Osteocyte (in vitro differentiated cells): ENCODE results near the gene STMND1. TPM values are rescaled to one million over a fixed set of nuclear protein-coding genes. Genes with fewer than 3 reads are reported as not detected.
"Not testable (repeated sequence)": the region's sequence is repeated elsewhere in the genome, so short reads cannot be mapped to it uniquely, and the experiment has no call there.

Experiments used
- DNase-seq: peaks from one replicate; pipeline ENCODE4 v3.0.0; 2021; ENCODE audit warnings: mixed read lengths; ENCODE audit not compliant: unreplicated experiment; ENCODE audit errors: extremely low spot score
- H3K27ac Mint-ChIP-seq: one replicate; pipeline ENCODE4 v1.8.0; 2021; ENCODE audit warnings: mild to moderate bottlenecking, mixed read lengths; ENCODE audit not compliant: unreplicated experiment
- H3K27me3 Mint-ChIP-seq: one replicate; pipeline ENCODE4 v1.8.0; 2021; ENCODE audit warnings: mixed read lengths; ENCODE audit not compliant: unreplicated experiment
- H3K36me3 Mint-ChIP-seq: one replicate; pipeline ENCODE4 v1.8.0; 2021; ENCODE audit warnings: mixed read lengths; ENCODE audit not compliant: unreplicated experiment
- H3K4me1 Mint-ChIP-seq: one replicate; pipeline ENCODE4 v1.8.0; 2021; ENCODE audit warnings: mixed read lengths; ENCODE audit not compliant: unreplicated experiment
- H3K4me3 Mint-ChIP-seq: one replicate; pipeline ENCODE4 v1.8.0; 2021; ENCODE audit warnings: mild to moderate bottlenecking, moderate library complexity, mixed read lengths; ENCODE audit not compliant: unreplicated experiment
- H3K9me3 Mint-ChIP-seq: one replicate; pipeline ENCODE4 v1.8.0; 2021; ENCODE audit warnings: mixed read lengths; ENCODE audit not compliant: unreplicated experiment
- CTCF ChIP-seq: fragments of 200-600 bp; sonication (generic); IDR thresholded peaks from 2 replicates; pipeline ENCODE4 v1.5.0; 2021; ENCODE audit warnings: antibody characterized with exemption, mild to moderate bottlenecking, moderate library complexity
- total RNA-seq: library from RNA; stranded (reverse); gene quantifications from 2 replicates; pipeline ENCODE4 v1.2.1, GENCODE V29; 2021

STMND1 gene
- total RNA-seq, 1 donor from 2014 or later = not detected

GRCh38 chr6:17059850-17060249, 42.0 kb upstream of the STMND1 start:
- Mint-ChIP-seq H3K27me3 (no peaks in the 10 kb centered on the region), H3K4me1 (peaks cover 4% of the 10 kb centered on the region), H3K9me3 (no peaks in the 10 kb centered on the region), H3K27ac (no peak overlapping the region), H3K36me3 (no peaks in the 10 kb centered on the region), H3K4me3 (no peak overlapping the region)
- no peak for DNase-seq
- no peak for TF ChIP-seq CTCF

- H3K36me3 Mint-ChIP-seq = no peaks in the 10 kb centered on the region
- no peak overlapping the region for H3K27ac Mint-ChIP-seq
- no peaks in the 10 kb centered on the region for H3K27me3 Mint-ChIP-seq
- no peak for TF ChIP-seq CTCF
- no peak overlapping the region for H3K4me3 Mint-ChIP-seq
- H3K9me3 Mint-ChIP-seq = no peaks in the 10 kb centered on the region
- no peak for DNase-seq
- peaks cover 6% of the 10 kb centered on the region for H3K4me1 Mint-ChIP-seq
These were observed 40.8 kb upstream of the STMND1 start for GRCh38 chr6:17061097-17061496.

DNA sequence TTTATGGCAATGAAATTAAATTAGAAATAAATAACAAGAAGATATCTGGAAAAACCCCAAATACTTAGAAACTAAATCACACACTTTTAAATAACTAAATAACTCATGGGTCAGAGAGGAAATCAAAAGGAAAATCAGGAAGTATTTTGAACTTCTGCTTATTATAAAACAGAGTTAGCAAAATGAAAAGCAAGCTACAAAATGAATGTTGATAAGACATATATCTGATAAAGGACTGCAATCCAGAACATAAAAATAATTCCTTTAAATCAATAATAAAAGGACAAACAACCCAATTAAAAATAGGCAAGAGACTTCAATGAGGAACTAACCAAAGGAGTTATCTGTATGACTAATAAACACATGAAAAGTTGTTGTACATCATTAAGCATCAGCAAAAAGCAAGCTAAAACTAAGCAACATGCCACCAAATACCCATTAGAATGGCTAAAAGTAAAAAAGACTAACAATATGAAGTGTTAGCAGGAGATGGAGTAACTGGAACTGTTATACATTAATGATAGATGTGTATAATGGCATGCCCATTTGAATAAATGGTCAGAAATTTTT, 38.9 kb upstream of the STMND1 start:
- no peak for TF ChIP-seq CTCF
- Mint-ChIP-seq H3K36me3 (no peaks in the 10 kb centered on the region), H3K4me1 (peaks cover 6% of the 10 kb centered on the region), H3K27me3 (no peaks in the 10 kb centered on the region), H3K27ac (no peak overlapping the region), H3K9me3 (no peaks in the 10 kb centered on the region), H3K4me3 (no peak overlapping the region)
- no peak for DNase-seq

- Mint-ChIP-seq H3K27me3 (no peaks in the 10 kb centered on the region), H3K4me3 (no peak overlapping the region), H3K36me3 (no peaks in the 10 kb centered on the region), H3K9me3 (peaks cover 6% of the 10 kb centered on the region), H3K27ac (peak overlapping the region; percentile 20), H3K4me1 (peaks cover 6% of the 10 kb centered on the region)
- no peak for DNase-seq
- no peak for TF ChIP-seq CTCF
These were observed 36.9 kb upstream of the STMND1 start for GRCh38 chr6:17064975-17065374.

DNA sequence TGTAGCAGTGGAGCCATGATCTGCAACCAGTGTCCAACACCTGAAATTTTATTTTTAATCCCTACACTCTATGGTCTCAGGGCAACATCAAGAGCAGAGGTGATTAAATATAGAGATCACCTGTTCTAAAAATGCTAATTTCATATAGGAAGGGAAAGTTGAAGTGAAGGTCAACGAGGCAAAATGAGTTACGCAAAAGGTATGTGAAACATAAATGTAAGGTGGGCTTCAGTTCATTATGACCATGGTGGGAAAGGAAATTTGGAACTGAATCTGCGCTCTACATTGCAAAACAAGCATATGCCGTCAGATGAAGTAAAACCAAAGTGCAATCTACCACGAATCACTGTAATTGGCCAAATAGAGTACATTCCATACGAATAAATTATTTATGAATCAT, 35.2 kb upstream of the STMND1 start:
- Mint-ChIP-seq H3K4me1 (peaks cover 6% of the 10 kb centered on the region), H3K27me3 (no peaks in the 10 kb centered on the region), H3K4me3 (no peak overlapping the region), H3K9me3 (peaks cover 9% of the 10 kb centered on the region), H3K27ac (no peak overlapping the region), H3K36me3 (no peaks in the 10 kb centered on the region)
- TF ChIP-seq CTCF = no peak
- no peak for DNase-seq

DNA sequence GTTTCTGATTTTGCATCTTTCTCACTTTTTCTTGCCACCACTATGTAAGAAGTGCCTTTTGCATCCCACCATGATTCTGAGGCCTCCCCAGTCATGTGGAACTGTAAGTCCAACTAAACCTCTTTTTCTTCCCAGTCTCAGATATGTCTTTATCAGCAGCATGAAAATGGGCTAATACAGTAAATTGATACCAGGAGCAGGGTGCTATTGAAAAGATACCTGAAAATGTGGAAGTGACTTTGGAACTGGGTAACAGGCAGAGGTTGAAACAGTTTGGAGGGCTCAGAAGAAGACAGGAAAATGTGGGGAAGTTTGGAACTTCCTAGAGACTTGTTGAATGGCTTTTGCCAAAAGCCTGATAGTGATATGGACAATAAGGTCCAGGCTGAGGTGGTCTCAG, 32.9 kb upstream of the STMND1 start:
- not testable (repeated sequence) for H3K27ac Mint-ChIP-seq, H3K27me3 Mint-ChIP-seq, H3K4me3 Mint-ChIP-seq, H3K4me1 Mint-ChIP-seq, DNase-seq, H3K36me3 Mint-ChIP-seq
- peaks cover 19% of the 10 kb centered on the region for H3K9me3 Mint-ChIP-seq

- H3K4me1 Mint-ChIP-seq, H3K36me3 Mint-ChIP-seq, DNase-seq, H3K4me3 Mint-ChIP-seq, H3K27ac Mint-ChIP-seq, H3K27me3 Mint-ChIP-seq: not testable (repeated sequence)
- peaks cover 26% of the 10 kb centered on the region for H3K9me3 Mint-ChIP-seq
These were observed 31.4 kb upstream of the STMND1 start for GRCh38 chr6:17070400-17070799.

DNA sequence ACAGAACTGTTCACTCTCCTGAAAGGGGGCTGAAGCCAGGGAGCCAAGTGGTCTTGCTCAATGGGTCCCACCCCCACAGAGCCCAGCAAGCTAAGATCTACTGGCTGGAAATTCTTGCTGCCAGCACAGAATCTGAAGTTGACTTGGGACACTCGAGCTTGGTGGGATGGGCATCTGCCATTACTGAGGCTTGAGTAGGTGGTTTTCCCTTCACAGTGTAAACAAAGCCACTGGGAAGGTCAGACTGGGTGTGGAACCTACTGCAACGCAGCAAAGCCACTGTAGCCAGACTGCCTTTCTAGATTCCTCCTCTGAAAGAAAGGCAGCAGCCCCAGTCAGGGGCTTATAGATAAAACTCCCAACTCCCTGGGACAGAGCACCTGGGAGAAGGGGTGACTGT, 28.3 kb upstream of the STMND1 start:
- not testable (repeated sequence) for H3K27ac Mint-ChIP-seq, DNase-seq, H3K4me1 Mint-ChIP-seq, H3K4me3 Mint-ChIP-seq, H3K27me3 Mint-ChIP-seq, H3K36me3 Mint-ChIP-seq
- peaks cover 41% of the 10 kb centered on the region for H3K9me3 Mint-ChIP-seq
